ENCODE data around the gene AGO4. TPM values are rescaled to one million over a fixed set of nuclear protein-coding genes. Genes with fewer than 3 reads are reported as not detected.

AGO4 gene
- total RNA-seq, 1 experiment from 2014 or later: 7.6 TPM

DNA sequence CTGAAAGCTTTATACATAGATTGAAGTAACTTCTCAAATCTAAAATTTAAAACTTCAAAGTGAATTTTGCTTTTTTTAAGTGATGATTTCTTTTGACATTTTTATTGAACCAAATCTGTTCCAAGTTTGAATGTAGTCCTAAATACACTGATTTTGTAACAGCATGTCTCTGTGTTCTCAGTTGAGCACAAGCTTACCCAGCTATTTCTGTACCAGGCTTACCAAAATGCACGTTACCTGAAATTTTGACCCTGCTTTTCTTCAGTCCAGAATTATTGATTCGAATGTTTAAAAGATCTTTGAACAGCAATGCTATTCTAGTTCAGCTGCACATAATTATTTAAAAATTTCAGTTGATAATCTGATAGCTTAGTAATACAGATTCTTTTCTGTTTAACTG, 25.6 kb downstream of the AGO4 start:
- Histone ChIP-seq H3K36me3 (ENCODE audit: insufficient read depth, low read length) (no peaks in the 10 kb centered on the region), H3K9me2 (replicated peaks; ENCODE audit: insufficient read depth, low read length) (no peaks in the 10 kb centered on the region), H3K79me2 (ENCODE audit: low read length) (no peaks in the 10 kb centered on the region), H3K4me3 (ENCODE audit: low read length) (no peak overlapping the region), H3K4me1 (ENCODE audit: low read length) (no peaks in the 10 kb centered on the region), H3K9ac (ENCODE audit: low read length) (no peak overlapping the region), H3K4me2 (ENCODE audit: low read depth, low read length, poor library complexity, severe bottlenecking) (no peak overlapping the region), H2AFZ (ENCODE audit: low read length) (no peak overlapping the region), H3K27ac (ENCODE audit: low read length) (no peak overlapping the region), H3K9me3 (ENCODE audit: low read length) (no peaks in the 10 kb centered on the region), H3K27me3 (ENCODE audit: low read length) (no peaks in the 10 kb centered on the region), H4K20me1 (ENCODE audit: insufficient read depth, low read depth, low read length) (no peaks in the 10 kb centered on the region)
- no peak for DNase-seq

DNA sequence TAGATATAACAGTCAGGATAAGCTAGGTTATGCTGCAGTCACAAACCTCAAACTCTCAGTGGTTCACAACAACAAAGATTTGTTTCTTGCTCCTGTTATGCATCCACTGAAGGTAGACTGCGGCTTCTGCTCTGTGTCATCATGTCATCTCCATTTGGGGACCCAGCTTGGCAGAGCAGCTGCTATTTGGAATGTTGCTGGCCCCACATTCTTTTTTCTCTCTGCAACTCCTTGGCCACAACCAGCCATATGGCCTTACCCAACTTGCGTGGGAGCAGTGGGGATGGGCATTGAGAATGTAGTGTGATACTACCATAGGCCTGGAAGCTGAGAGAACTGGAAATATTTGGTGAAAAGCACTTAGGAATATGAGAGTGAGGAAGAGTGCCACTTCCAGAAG, 26.4 kb downstream of the AGO4 start:
- Histone ChIP-seq H3K27me3 (ENCODE audit: low read length) (no peaks in the 10 kb centered on the region), H3K4me2 (ENCODE audit: low read depth, low read length, poor library complexity, severe bottlenecking) (no peak overlapping the region), H3K79me2 (ENCODE audit: low read length) (no peaks in the 10 kb centered on the region), H3K9me2 (replicated peaks; ENCODE audit: insufficient read depth, low read length) (no peaks in the 10 kb centered on the region), H3K9ac (ENCODE audit: low read length) (no peak overlapping the region), H3K4me1 (ENCODE audit: low read length) (no peaks in the 10 kb centered on the region), H3K4me3 (ENCODE audit: low read length) (no peak overlapping the region), H3K9me3 (ENCODE audit: low read length) (no peaks in the 10 kb centered on the region), H3K27ac (ENCODE audit: low read length) (no peak overlapping the region), H4K20me1 (ENCODE audit: insufficient read depth, low read depth, low read length) (no peaks in the 10 kb centered on the region), H2AFZ (ENCODE audit: low read length) (no peak overlapping the region), H3K36me3 (ENCODE audit: insufficient read depth, low read length) (no peaks in the 10 kb centered on the region)
- no peak for DNase-seq

DNA sequence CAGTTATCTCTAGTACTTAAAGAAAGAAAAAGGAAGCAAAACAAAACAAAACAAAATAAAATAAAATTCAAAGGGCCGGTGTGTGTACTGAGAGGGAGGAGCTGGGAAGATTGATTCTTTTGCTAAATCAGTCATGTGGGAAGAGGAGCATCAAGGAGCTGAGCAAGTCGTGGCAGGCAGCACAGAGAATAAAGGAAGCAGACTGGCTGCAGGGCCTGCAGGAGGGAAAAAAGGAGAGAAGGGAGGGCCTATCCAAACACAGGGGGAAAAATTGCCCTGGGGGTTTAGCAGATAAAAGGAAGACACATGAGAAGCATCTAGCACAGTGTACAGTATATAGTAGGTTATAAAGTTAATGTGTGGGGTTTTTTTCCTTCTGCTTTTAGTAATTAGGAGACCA, 27.6 kb downstream of the AGO4 start:
- H3K4me2 ChIP-seq (ENCODE audit: low read depth, low read length, poor library complexity, severe bottlenecking): no peak overlapping the region
- H3K4me1 ChIP-seq (ENCODE audit: low read length): no peaks in the 10 kb centered on the region
- no peaks in the 10 kb centered on the region for H3K27me3 ChIP-seq (ENCODE audit: low read length)
- no peak overlapping the region for H3K9ac ChIP-seq (ENCODE audit: low read length)
- no peak overlapping the region for H3K27ac ChIP-seq (ENCODE audit: low read length)
- no peak overlapping the region for H3K4me3 ChIP-seq (ENCODE audit: low read length)
- no peaks in the 10 kb centered on the region for H3K9me3 ChIP-seq (ENCODE audit: low read length)
- H3K36me3 ChIP-seq (ENCODE audit: insufficient read depth, low read length): no peaks in the 10 kb centered on the region
- H4K20me1 ChIP-seq (ENCODE audit: insufficient read depth, low read depth, low read length): no peaks in the 10 kb centered on the region
- no peaks in the 10 kb centered on the region for H3K9me2 ChIP-seq (replicated peaks; ENCODE audit: insufficient read depth, low read length)
- no peaks in the 10 kb centered on the region for H3K79me2 ChIP-seq (ENCODE audit: low read length)
- DNase-seq: no peak
- H2AFZ ChIP-seq (ENCODE audit: low read length): no peak overlapping the region

DNA sequence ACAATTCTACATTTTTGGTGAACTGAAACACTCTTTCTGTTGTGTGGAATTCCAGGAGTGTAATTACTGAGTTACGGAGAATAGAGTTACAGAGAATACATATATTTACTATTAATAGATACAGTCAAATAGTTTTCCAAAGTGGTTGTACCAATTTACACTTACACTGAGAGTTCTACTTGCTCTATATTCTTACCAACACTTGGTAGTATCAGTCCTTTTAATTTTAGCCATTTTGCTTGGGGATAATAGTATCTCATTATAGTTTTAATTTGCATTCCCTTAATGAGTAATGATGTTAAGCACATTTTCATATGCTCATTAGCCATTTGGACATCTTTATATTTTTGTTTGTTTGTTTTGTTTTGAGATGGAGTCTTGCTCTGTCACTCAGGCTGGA, 28.9 kb downstream of the AGO4 start:
- Histone ChIP-seq H3K36me3 (ENCODE audit: insufficient read depth, low read length) (no peaks in the 10 kb centered on the region), H3K9ac (ENCODE audit: low read length) (no peak overlapping the region), H3K9me2 (replicated peaks; ENCODE audit: insufficient read depth, low read length) (no peaks in the 10 kb centered on the region), H3K27ac (ENCODE audit: low read length) (no peak overlapping the region), H4K20me1 (ENCODE audit: insufficient read depth, low read depth, low read length) (no peaks in the 10 kb centered on the region), H3K4me1 (ENCODE audit: low read length) (no peaks in the 10 kb centered on the region), H3K79me2 (ENCODE audit: low read length) (no peaks in the 10 kb centered on the region), H3K27me3 (ENCODE audit: low read length) (no peaks in the 10 kb centered on the region), H3K4me2 (ENCODE audit: low read depth, low read length, poor library complexity, severe bottlenecking) (no peak overlapping the region), H3K4me3 (ENCODE audit: low read length) (no peak overlapping the region), H3K9me3 (ENCODE audit: low read length) (no peaks in the 10 kb centered on the region), H2AFZ (ENCODE audit: low read length) (no peak overlapping the region)
- no peak for DNase-seq

DNA sequence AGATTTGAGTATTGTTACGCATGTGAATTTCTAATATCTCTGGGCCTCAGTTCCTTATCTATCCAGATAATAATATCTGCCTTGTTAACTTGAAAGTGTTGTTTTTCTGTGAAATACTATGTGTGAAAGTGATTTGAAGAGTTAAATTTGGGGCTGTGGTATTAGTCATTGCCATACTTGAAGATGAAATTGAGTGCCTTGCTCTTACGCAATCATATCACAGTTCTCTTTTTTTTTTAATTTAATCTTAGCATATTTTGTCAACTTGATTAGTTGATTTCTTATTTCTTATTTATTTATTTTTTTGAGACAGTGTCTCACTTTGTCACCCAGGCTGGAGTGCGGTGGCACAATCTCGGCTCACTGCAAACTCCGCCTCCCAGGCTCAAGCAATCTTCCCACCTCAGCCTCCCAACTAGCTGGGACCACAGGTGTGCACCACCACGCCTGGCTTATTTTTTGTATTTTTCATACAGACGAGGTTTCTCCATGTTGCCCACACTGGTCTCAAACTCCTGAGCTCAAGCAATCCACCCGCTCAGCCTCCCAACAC, 31.0 kb downstream of the AGO4 start:
- Histone ChIP-seq H2AFZ (ENCODE audit: low read length) (no peak overlapping the region), H3K36me3 (ENCODE audit: insufficient read depth, low read length) (no peaks in the 10 kb centered on the region), H3K4me2 (ENCODE audit: low read depth, low read length, poor library complexity, severe bottlenecking) (no peak overlapping the region), H4K20me1 (ENCODE audit: insufficient read depth, low read depth, low read length) (no peaks in the 10 kb centered on the region), H3K27ac (ENCODE audit: low read length) (no peak overlapping the region), H3K9ac (ENCODE audit: low read length) (no peak overlapping the region), H3K9me3 (ENCODE audit: low read length) (no peaks in the 10 kb centered on the region), H3K4me3 (ENCODE audit: low read length) (no peak overlapping the region), H3K79me2 (ENCODE audit: low read length) (no peaks in the 10 kb centered on the region), H3K9me2 (replicated peaks; ENCODE audit: insufficient read depth, low read length) (no peaks in the 10 kb centered on the region), H3K4me1 (ENCODE audit: low read length) (no peaks in the 10 kb centered on the region), H3K27me3 (ENCODE audit: low read length) (no peaks in the 10 kb centered on the region)
- no peak for DNase-seq

DNA sequence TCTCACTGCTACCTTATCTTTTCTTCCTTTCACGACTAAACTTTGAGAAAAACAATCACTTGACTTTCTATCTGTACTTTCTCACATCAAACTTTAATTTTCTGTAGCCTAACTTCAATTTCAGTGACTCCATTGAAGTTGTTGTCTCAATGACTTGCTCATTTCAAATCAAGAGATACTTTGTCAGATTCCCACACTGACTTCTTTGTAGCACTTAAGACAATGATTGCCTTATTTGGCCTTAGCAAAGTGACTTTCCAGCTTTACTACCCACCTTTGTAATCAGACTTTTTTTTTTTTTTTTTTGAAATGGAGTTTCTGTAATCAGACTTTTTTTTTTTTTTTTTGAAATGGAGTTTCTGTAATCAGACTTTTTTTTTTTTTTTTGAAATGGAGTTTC, 37.0 kb downstream of the AGO4 start:
- H3K4me1 ChIP-seq (ENCODE audit: low read length): no peaks in the 10 kb centered on the region
- H3K4me3 ChIP-seq (ENCODE audit: low read length): no peak overlapping the region
- no peak for DNase-seq
- no peaks in the 10 kb centered on the region for H4K20me1 ChIP-seq (ENCODE audit: insufficient read depth, low read depth, low read length)
- no peak overlapping the region for H3K27ac ChIP-seq (ENCODE audit: low read length)
- H3K79me2 ChIP-seq (ENCODE audit: low read length): no peaks in the 10 kb centered on the region
- H3K27me3 ChIP-seq (ENCODE audit: low read length): no peaks in the 10 kb centered on the region
- no peak overlapping the region for H2AFZ ChIP-seq (ENCODE audit: low read length)
- no peaks in the 10 kb centered on the region for H3K9me3 ChIP-seq (ENCODE audit: low read length)
- no peak overlapping the region for H3K9ac ChIP-seq (ENCODE audit: low read length)
- H3K36me3 ChIP-seq (ENCODE audit: insufficient read depth, low read length): no peaks in the 10 kb centered on the region
- H3K4me2 ChIP-seq (ENCODE audit: low read depth, low read length, poor library complexity, severe bottlenecking): no peak overlapping the region
- H3K9me2 ChIP-seq (replicated peaks; ENCODE audit: insufficient read depth, low read length): no peaks in the 10 kb centered on the region

DNA sequence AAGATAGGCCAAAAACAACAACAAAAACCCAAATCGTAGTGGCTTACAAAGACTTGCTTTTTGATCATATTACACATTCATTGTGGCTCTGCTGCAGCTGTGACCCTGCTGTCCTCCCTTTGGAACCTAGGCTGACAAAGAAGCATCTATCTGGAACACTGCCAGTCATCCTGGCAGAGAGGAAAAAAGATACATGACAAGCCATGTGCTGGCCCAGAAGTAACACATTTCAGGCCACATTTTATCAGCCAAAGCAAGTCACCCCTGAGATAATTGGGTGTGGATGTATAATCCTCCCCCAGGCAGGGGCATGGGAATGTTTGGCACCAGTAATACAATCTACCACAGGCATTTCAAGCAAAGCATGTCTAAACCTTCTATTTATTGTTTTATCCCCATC, 38.0 kb downstream of the AGO4 start:
- H3K4me3 ChIP-seq (ENCODE audit: low read length): no peak overlapping the region
- no peaks in the 10 kb centered on the region for H3K9me3 ChIP-seq (ENCODE audit: low read length)
- no peak overlapping the region for H3K4me2 ChIP-seq (ENCODE audit: low read depth, low read length, poor library complexity, severe bottlenecking)
- no peaks in the 10 kb centered on the region for H3K79me2 ChIP-seq (ENCODE audit: low read length)
- no peaks in the 10 kb centered on the region for H4K20me1 ChIP-seq (ENCODE audit: insufficient read depth, low read depth, low read length)
- DNase-seq: no peak
- no peaks in the 10 kb centered on the region for H3K9me2 ChIP-seq (replicated peaks; ENCODE audit: insufficient read depth, low read length)
- no peak overlapping the region for H3K9ac ChIP-seq (ENCODE audit: low read length)
- no peaks in the 10 kb centered on the region for H3K27me3 ChIP-seq (ENCODE audit: low read length)
- no peak overlapping the region for H2AFZ ChIP-seq (ENCODE audit: low read length)
- H3K36me3 ChIP-seq (ENCODE audit: insufficient read depth, low read length): no peaks in the 10 kb centered on the region
- no peak overlapping the region for H3K27ac ChIP-seq (ENCODE audit: low read length)
- H3K4me1 ChIP-seq (ENCODE audit: low read length): no peaks in the 10 kb centered on the region

DNA sequence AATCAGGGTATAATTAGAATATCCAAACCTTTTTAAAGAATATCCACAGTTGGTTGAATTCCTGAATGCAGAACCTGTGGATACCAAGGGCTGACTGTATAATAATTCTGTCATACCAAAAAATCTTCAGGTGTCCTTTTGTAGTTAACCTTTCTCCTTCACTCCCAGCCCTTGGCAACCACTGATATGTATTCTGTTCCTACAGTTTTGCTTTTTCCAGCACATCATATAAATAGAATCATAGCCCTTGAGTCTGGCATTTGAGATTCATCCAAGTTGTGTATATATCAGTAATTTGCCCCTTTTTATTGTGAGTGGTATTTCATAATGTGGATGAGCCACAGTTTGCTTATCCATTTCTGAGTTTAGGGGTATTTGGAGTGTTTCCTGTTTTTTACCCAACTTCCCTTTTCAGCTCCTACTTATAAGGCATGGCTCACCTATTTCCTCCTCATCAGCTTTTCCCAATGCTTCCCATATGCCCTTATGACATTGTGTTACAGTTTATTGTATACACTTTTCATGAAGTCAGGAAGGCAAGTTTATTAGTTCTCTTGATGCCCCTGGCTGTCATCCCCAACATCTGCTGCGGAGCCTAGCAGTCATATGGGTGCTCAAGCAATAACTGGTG, 40.2 kb downstream of the AGO4 start:
- DNase-seq: no peak
- Histone ChIP-seq H3K9me2 (replicated peaks; ENCODE audit: insufficient read depth, low read length) (no peaks in the 10 kb centered on the region), H2AFZ (ENCODE audit: low read length) (no peak overlapping the region), H3K79me2 (ENCODE audit: low read length) (no peaks in the 10 kb centered on the region), H3K36me3 (ENCODE audit: insufficient read depth, low read length) (no peaks in the 10 kb centered on the region), H3K4me1 (ENCODE audit: low read length) (no peaks in the 10 kb centered on the region), H3K4me2 (ENCODE audit: low read depth, low read length, poor library complexity, severe bottlenecking) (no peak overlapping the region), H4K20me1 (ENCODE audit: insufficient read depth, low read depth, low read length) (no peaks in the 10 kb centered on the region), H3K9ac (ENCODE audit: low read length) (no peak overlapping the region), H3K27me3 (ENCODE audit: low read length) (no peaks in the 10 kb centered on the region), H3K27ac (ENCODE audit: low read length) (no peak overlapping the region), H3K4me3 (ENCODE audit: low read length) (no peak overlapping the region), H3K9me3 (ENCODE audit: low read length) (no peaks in the 10 kb centered on the region)

Measured in Karpas-422 (cell line).